NCI-H2081 treated with DMSO at 0.1 percent for 48 hours (cell line): Measurements from ENCODE around the gene ADCY9.

ENCODE experiments used
- DNase-seq: peaks from one replicate; lab custom pipeline; 2025; lab: John Stamatoyannopoulos, UW

The ADCY9 gene

GRCh38 chr16:4123616-4124300 is 7.5 kb upstream of the ADCY9 start:
- DNase-seq: no peak

- DNase-seq: no peak
Observed at GRCh38 chr16:4120176-4120575, 3.9 kb upstream of the ADCY9 start.

GRCh38 chr16:4117250-4117578 is 972 bp upstream of the ADCY9 start:
- DNase-seq: no peak

GRCh38 chr16:4115949-4116318 is 308 bp downstream of the ADCY9 start:
- DNase-seq: no peak

GRCh38 chr16:4115209-4115948 is 863 bp downstream of the ADCY9 start:
- DNase-seq: no peak

- no peak for DNase-seq
Observed at GRCh38 chr16:4114257-4115208, 1.7 kb downstream of the ADCY9 start.

GRCh38 chr16:4113358-4114256 is 2.6 kb downstream of the ADCY9 start:
- no peak for DNase-seq

- DNase-seq: no peak
Observed at GRCh38 chr16:4111748-4112696, 4.2 kb downstream of the ADCY9 start.

- no peak for DNase-seq
Observed at GRCh38 chr16:4110680-4111079, 5.6 kb downstream of the ADCY9 start.

GRCh38 chr16:4110065-4110464 is 6.2 kb downstream of the ADCY9 start:
- DNase-seq: no peak

GRCh38 chr16:4109250-4109736 is 6.9 kb downstream of the ADCY9 start:
- DNase-seq: no peak

GRCh38 chr16:4106516-4106915 is 9.7 kb downstream of the ADCY9 start:
- no peak for DNase-seq

- no peak for DNase-seq
Observed at GRCh38 chr16:4105848-4106247, 10.4 kb downstream of the ADCY9 start.

GRCh38 chr16:4103745-4104144 is 12.5 kb downstream of the ADCY9 start:
- no peak for DNase-seq

- no peak for DNase-seq
Observed at GRCh38 chr16:4101421-4102219, 14.6 kb downstream of the ADCY9 start.

GRCh38 chr16:4098501-4098900 is 17.7 kb downstream of the ADCY9 start:
- no peak for DNase-seq

- DNase-seq: no peak
Observed at GRCh38 chr16:4097826-4098240, 18.4 kb downstream of the ADCY9 start.

- DNase-seq: no peak
Observed at GRCh38 chr16:4096509-4096908, 19.7 kb downstream of the ADCY9 start.

GRCh38 chr16:4094127-4094773 is 22.0 kb downstream of the ADCY9 start:
- no peak for DNase-seq
